Natural killer cell (primary cell): Measurements from ENCODE around the gene AHSG. TPM values are rescaled to one million over a fixed set of nuclear protein-coding genes. Genes with fewer than 3 reads are reported as not detected.

ENCODE experiments used
- ATAC-seq, 3 donors: fragments of 150-1000 bp in 2 of 3; fragments of 200-7000 bp in 1 of 3; cut with Tn5 transposase; 1 replicate in 1 of 3; 2 replicates in 2 of 3; pipeline ENCODE4 v1.10.0; 2021; ENCODE audit warnings: mild to moderate bottlenecking in 2 of 3, moderate library complexity in 2 of 3
- DNase-seq, 2 donors: peaks; one replicate each; pipeline versions ENCODE4 v3.0.0 to v3.0.0-alpha.2; 2013 to 2021; ENCODE audit warnings: mixed read lengths in 1 of 2
- H3K27ac ChIP-seq: one replicate; pipeline ENCODE4 v1.5.1; 2013; ENCODE audit warnings: mild to moderate bottlenecking, low read length
- H3K27me3 ChIP-seq: one replicate; pipeline ENCODE4 v1.6.1; 2013; ENCODE audit warnings: low read length; ENCODE audit not compliant: control insufficient read depth, insufficient read depth
- H3K36me3 ChIP-seq: one replicate; pipeline ENCODE4 v1.6.1; 2013; ENCODE audit warnings: low read length; ENCODE audit not compliant: control insufficient read depth, insufficient read depth
- H3K4me1 ChIP-seq: one replicate; pipeline ENCODE4 v1.6.1; 2013; ENCODE audit warnings: low read length; ENCODE audit not compliant: control insufficient read depth, insufficient read depth
- H3K4me3 ChIP-seq: one replicate; pipeline ENCODE4 v1.5.1; 2013; ENCODE audit warnings: low read length
- H3K9me3 ChIP-seq: one replicate; pipeline ENCODE4 v1.6.1; 2013; ENCODE audit warnings: low read length; ENCODE audit not compliant: control insufficient read depth, insufficient read depth
- H3K27ac Mint-ChIP-seq, 2 donors: one replicate each; pipeline ENCODE4 v1.8.0; 2022; ENCODE audit warnings: mild to moderate bottlenecking in 2 of 2, mixed read lengths in 2 of 2, moderate library complexity in 1 of 2
- H3K27me3 Mint-ChIP-seq, 2 donors: one replicate each; pipeline ENCODE4 v1.8.0; 2022; ENCODE audit warnings: low read depth in 2 of 2, mixed read lengths in 2 of 2
- H3K36me3 Mint-ChIP-seq: one replicate; pipeline ENCODE4 v1.8.0; 2022; ENCODE audit warnings: mixed read lengths
- H3K4me1 Mint-ChIP-seq, 2 donors: one replicate each; pipeline ENCODE4 v1.8.0; 2022; ENCODE audit warnings: mixed read lengths in 2 of 2
- H3K4me3 Mint-ChIP-seq: one replicate; pipeline ENCODE4 v1.8.0; 2022; ENCODE audit warnings: mild to moderate bottlenecking, moderate library complexity, mixed read lengths
- H3K9me3 Mint-ChIP-seq, 2 donors: one replicate each; pipeline ENCODE4 v1.8.0; 2022; ENCODE audit warnings: mixed read lengths in 2 of 2
- WGBS: methylation state at CpG from one replicate; pipeline ENCODE4 v1.1.7; 2013; ENCODE audit warnings: missing lambda C conversion rate; ENCODE audit not compliant: insufficient coverage; 5-methylcytosine and 5-hydroxymethylcytosine counted together
- intact Hi-C: fragments of 100-400 bp; cut with micrococcal nuclease; formaldehyde crosslinking; loops from one replicate; pipeline ENCODE4 v1.14.2; 2022
- total RNA-seq, 4 donors: library from RNA; stranded (reverse); fragments of 120-200 nt in 1 of 4; gene quantifications; one replicate each; pipeline versions ENCODE4 v1.2.3 to v1.2.4, GENCODE V29; 2013 to 2022
- TF ChIP-seq, protein P1 (sequence below): fragments of 200-600 bp; IDR thresholded peaks from one replicate; pipeline ENCODE4 v1.8.0; 2022; ENCODE audit warnings: antibody characterized with exemption

AHSG gene
- total RNA-seq, 3 donors from 2014 or later (not counting 1 experiment from before 2014, with no cell fraction given) = not detected

- no peak overlapping the region for H3K27ac Mint-ChIP-seq
- TF ChIP-seq, protein P1, sequence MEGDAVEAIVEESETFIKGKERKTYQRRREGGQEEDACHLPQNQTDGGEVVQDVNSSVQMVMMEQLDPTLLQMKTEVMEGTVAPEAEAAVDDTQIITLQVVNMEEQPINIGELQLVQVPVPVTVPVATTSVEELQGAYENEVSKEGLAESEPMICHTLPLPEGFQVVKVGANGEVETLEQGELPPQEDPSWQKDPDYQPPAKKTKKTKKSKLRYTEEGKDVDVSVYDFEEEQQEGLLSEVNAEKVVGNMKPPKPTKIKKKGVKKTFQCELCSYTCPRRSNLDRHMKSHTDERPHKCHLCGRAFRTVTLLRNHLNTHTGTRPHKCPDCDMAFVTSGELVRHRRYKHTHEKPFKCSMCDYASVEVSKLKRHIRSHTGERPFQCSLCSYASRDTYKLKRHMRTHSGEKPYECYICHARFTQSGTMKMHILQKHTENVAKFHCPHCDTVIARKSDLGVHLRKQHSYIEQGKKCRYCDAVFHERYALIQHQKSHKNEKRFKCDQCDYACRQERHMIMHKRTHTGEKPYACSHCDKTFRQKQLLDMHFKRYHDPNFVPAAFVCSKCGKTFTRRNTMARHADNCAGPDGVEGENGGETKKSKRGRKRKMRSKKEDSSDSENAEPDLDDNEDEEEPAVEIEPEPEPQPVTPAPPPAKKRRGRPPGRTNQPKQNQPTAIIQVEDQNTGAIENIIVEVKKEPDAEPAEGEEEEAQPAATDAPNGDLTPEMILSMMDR = no peak
- intact Hi-C loops = no loop called here
- H3K4me3 Mint-ChIP-seq = no peak overlapping the region
- H3K9me3 ChIP-seq = no peaks in the 10 kb centered on the region
- WGBS = 88% methylated on average over 1 of the region's 1 CpG
- peaks cover 0 to 6% of the 10 kb centered on the region in 2 donors for H3K4me1 Mint-ChIP-seq
- no peaks in the 10 kb centered on the region for H3K36me3 Mint-ChIP-seq
- H3K27me3 ChIP-seq = no peaks in the 10 kb centered on the region
- no peak overlapping the region for H3K4me3 ChIP-seq
- no peak overlapping the region for H3K27ac ChIP-seq
- H3K9me3 Mint-ChIP-seq = no peaks in the 10 kb centered on the region
- H3K4me1 ChIP-seq = peaks cover 5% of the 10 kb centered on the region
- ATAC-seq = peak; percentile 61 to 85 (median 75)
- peaks cover 31 to 68% of the 10 kb centered on the region in 2 donors for H3K27me3 Mint-ChIP-seq
- no peaks in the 10 kb centered on the region for H3K36me3 ChIP-seq
- peak in 1 of 2 donors; percentile 12 for DNase-seq
Measured at GRCh38 chr3:186643493-186643892, 30.6 kb downstream of the AHSG start.

- WGBS = 84% methylated on average over 3 of the region's 3 CpGs
- no peak for DNase-seq
- no peak for ATAC-seq
- H3K36me3 Mint-ChIP-seq = no peaks in the 10 kb centered on the region
- H3K9me3 ChIP-seq = no peaks in the 10 kb centered on the region
- no peaks in the 10 kb centered on the region for H3K9me3 Mint-ChIP-seq
- H3K27me3 Mint-ChIP-seq = peaks cover 27 to 59% of the 10 kb centered on the region in 2 donors
- H3K36me3 ChIP-seq = no peaks in the 10 kb centered on the region
- no peaks in the 10 kb centered on the region for H3K27me3 ChIP-seq
- H3K4me3 ChIP-seq = no peak overlapping the region
- intact Hi-C loops = no loop called here
- peaks cover 0 to 6% of the 10 kb centered on the region in 2 donors for H3K4me1 Mint-ChIP-seq
- H3K4me1 ChIP-seq = peaks cover 5% of the 10 kb centered on the region
- no peak overlapping the region for H3K27ac Mint-ChIP-seq
- H3K4me3 Mint-ChIP-seq = no peak overlapping the region
- TF ChIP-seq, protein P1 = no peak
- H3K27ac ChIP-seq = no peak overlapping the region
Measured at GRCh38 chr3:186644683-186645082, 31.8 kb downstream of the AHSG start.

- 87% methylated on average over 4 of the region's 4 CpGs for WGBS
- H3K27me3 Mint-ChIP-seq = peaks cover 22 to 48% of the 10 kb centered on the region in 2 donors
- intact Hi-C loops = no loop called here
Measured at GRCh38 chr3:186646106-186646505, 33.2 kb downstream of the AHSG start.

More at GRCh38 chr3:186646106-186646505, 33.2 kb downstream of the AHSG start:
- H3K27ac ChIP-seq = no peak overlapping the region
- no peak overlapping the region for H3K4me3 ChIP-seq
- H3K36me3 Mint-ChIP-seq = no peaks in the 10 kb centered on the region
- no peak overlapping the region for H3K4me3 Mint-ChIP-seq
- TF ChIP-seq, protein P1 = no peak
- DNase-seq (no peak), ATAC-seq (no peak)
- no peaks in the 10 kb centered on the region for H3K36me3 ChIP-seq
- peaks cover 0 to 6% of the 10 kb centered on the region in 2 donors for H3K4me1 Mint-ChIP-seq
- peaks cover 5% of the 10 kb centered on the region for H3K4me1 ChIP-seq
- H3K9me3 ChIP-seq = no peaks in the 10 kb centered on the region
- H3K9me3 Mint-ChIP-seq = no peaks in the 10 kb centered on the region
- no peaks in the 10 kb centered on the region for H3K27me3 ChIP-seq
- H3K27ac Mint-ChIP-seq = no peak overlapping the region
